NCI-H1092 treated with DMSO at 0.1 percent for 48 hours (cell line): ENCODE results near the gene ATXN7L1.

Experiments
- DNase-seq: peaks from one replicate; lab custom pipeline; 2025; lab: John Stamatoyannopoulos, UW

Gene ATXN7L1

GRCh38 chr7:105648561-105649401 is 227.6 kb downstream of the ATXN7L1 start:
- peak; percentile 74 for DNase-seq

DNA sequence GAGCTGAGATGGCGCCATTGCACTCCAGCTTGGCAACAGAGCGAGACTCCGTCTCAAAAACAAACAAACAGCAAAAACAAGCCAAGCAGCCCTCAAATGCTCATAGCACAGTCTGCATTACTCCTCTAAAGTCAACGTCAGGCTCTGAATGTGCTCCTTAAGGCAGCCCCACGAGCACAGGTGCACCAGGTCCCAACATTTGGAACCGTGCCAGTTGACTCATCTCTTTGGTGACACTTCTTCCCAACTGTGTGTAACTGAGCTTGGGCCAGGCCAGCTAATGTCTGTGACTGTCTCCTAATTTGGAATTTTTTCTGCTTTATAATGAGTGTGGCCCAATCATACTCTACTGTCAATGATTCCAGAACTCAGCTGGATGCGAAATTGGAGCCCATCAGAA is 228.8 kb downstream of the ATXN7L1 start:
- peak; percentile 6 for DNase-seq

- no peak for DNase-seq
Observed at GRCh38 chr7:105644937-105645336, 231.5 kb downstream of the ATXN7L1 start.

- peak; percentile 49 for DNase-seq
Observed at GRCh38 chr7:105643851-105644250, 232.5 kb downstream of the ATXN7L1 start.

GRCh38 chr7:105643384-105643783 is 233.0 kb downstream of the ATXN7L1 start:
- peak; percentile 77 for DNase-seq

GRCh38 chr7:105642264-105642663 is 234.1 kb downstream of the ATXN7L1 start:
- DNase-seq: no peak

- DNase-seq: no peak
Observed at GRCh38 chr7:105640956-105641810, 235.2 kb downstream of the ATXN7L1 start.

DNA sequence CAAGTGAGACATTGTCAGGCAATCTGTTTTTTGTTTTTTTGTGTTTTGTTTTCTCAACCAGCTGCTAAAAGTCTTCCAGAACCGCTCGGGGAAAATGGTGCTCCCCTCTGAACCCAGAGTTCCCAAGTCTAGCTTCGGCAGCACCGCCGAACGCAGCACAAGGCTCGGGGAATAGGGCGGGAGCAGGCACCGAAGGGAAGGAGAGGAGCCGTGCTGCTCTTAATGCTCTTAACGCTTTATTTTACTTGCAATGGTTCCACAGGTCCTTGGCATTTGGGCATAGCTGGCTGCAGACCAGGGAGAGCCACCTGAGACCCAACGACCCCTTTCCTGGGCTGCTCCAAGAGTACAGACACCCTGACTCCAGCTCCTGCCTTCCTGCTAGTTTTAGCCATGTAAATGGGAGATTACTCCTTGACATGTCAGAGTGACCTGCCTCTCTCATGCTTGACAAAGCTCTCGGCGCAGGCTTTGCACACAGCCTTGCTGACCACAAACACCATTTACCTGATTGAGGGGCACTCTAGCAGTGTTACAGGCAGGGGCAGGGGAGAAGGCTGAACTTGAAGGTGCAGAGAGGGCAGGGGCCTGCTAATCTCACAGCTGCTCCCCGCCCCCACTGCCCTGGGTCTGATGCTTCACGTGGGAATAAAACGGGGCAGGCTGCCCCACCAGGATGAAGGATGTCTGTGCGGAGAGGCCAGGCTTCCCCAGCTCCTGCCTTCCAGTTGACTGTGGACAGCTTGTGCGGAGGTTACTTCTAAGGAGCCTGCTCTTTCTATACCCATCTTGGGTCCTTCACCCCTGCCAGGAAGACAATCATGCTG is 236.5 kb downstream of the ATXN7L1 start:
- peak; percentile 49 for DNase-seq

GRCh38 chr7:105638902-105639495 is 237.4 kb downstream of the ATXN7L1 start:
- peak; percentile 88 for DNase-seq

- no peak for DNase-seq
Observed at GRCh38 chr7:105638334-105638733, 238.1 kb downstream of the ATXN7L1 start.

- peak; percentile 69 for DNase-seq
Observed at GRCh38 chr7:105637755-105638154, 238.6 kb downstream of the ATXN7L1 start.

DNA sequence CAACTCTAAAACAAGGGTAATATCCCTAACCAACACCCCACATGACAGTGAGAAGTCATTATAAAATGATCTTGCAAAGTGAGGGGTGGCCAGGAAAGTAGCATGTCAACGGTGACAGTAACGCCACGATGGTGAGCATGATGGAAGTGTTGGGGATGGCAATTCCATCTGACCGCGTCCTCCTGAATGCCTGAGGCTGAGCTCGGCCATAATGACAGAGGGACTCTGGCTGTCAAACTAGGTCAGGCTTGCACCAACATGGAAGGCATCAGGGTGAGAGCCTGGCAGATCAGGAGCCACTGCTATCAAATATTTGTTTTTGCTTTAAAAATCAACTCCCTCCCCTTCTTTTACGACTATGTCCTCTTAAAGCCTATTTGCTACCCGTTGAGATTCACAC is 239.4 kb downstream of the ATXN7L1 start:
- no peak for DNase-seq

DNA sequence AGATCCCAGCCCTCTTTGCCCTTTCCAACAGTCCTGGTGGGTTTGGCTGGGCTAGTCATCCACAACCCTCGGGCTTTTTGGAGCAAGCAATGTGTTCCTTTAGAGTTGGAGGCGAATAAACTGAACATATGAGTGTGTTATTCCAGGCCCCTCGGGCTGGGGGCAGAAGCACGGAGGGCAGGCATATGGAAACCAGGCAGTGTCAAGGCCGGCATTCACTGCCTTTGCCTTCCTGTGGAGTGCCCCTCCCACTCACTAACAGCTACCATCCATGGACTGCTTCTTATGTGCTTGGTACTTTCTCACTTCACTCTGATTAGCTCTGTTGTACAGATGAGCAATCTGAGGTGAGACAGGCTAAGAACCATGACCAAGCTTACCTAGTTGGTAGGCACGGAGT is 241.2 kb downstream of the ATXN7L1 start:
- no peak for DNase-seq

GRCh38 chr7:105625986-105626385 is 250.4 kb downstream of the ATXN7L1 start:
- DNase-seq: no peak

DNA sequence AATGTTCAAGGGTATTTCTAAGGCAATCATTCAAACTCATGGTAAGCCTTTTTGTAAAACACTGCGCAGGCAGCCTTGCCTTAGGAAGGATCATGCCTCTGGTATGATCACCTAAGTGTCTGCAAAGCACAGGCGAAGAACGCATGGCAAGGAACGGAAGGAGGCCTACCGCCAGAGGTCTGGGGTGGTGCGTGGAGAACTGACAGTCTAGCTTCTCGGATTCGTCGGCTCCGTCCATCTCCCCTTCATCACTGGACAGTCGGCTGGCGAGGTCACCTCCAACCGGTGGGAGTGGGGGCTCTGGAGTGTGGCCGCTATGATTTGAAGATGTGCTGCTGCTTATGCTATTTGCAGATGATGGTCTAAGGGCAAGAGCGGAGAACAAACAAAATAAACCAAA is 252.5 kb downstream of the ATXN7L1 start:
- no peak for DNase-seq

GRCh38 chr7:105623378-105623777 is 253.0 kb downstream of the ATXN7L1 start:
- DNase-seq: no peak

- no peak for DNase-seq
Observed at GRCh38 chr7:105622106-105622731, 254.2 kb downstream of the ATXN7L1 start.

- DNase-seq: no peak
Observed at GRCh38 chr7:105621617-105622016, 254.8 kb downstream of the ATXN7L1 start.

- no peak for DNase-seq
Observed at GRCh38 chr7:105621176-105621575, 255.2 kb downstream of the ATXN7L1 start.

DNA sequence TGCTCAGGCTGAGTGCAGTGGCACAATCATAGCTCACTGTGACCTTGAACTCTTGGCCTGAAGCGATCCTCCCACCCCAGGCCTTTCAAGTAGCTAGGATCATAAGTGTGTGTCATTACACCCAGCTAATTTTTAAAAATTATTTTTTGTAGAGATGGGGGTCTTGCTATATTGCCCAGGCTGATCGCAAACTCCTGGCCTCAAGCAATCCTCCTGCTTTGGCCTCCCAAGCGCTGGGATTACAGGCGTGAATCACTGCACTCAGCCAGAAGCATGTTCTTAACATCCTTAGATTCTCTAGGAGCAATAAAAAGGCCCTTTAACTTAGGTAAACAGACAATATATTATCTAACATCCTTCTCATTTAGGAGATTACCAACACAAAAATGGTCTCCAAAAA is 256.8 kb downstream of the ATXN7L1 start:
- no peak for DNase-seq

DNA sequence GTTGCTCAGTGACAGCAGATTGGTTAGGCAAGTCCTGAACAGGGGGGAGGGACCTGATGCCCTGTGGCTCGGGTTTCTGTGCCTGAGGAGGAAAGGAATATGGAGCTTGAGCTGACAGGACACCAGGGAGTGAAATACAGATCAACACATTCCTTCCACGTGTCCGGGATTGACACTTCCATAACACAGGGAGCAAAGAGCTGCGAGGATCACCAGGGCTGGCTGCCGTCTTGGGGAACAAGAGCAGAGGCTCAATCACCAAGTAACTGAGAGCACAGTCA is 258.4 kb downstream of the ATXN7L1 start:
- DNase-seq: no peak
